NCI-H82 treated with DMSO at 0.1 percent for 48 hours (cell line): Measurements from ENCODE around the gene ARNT2.
A peak's percentile ranks its signal among the peaks of the same experiment; 100 is the strongest.

Experiments
- DNase-seq: peaks from one replicate; lab custom pipeline; 2025; ENCODE audit not compliant: unreplicated experiment; lab: John Stamatoyannopoulos, UW

ARNT2 gene

DNA sequence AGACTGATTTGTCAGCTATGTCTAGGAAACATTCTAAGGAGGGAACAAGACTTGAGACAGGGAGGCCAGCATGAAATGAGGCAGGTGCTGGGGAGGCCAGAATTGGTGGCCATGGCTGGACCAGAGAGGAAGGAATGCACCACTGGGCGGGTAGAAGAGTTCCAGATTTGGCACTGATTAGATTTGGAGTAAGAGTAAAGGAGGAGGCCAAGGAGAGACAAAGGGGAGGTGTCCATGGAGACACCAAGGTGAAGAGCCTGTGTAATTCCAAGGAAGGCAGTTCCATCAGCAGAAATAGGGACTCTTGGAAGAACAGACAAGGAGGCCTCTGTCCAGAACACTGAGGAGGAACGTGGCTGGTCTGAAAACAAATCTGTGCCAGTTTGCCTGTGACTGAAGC is 1.8 kb downstream of the ARNT2 start:
- DNase-seq = no peak

DNA sequence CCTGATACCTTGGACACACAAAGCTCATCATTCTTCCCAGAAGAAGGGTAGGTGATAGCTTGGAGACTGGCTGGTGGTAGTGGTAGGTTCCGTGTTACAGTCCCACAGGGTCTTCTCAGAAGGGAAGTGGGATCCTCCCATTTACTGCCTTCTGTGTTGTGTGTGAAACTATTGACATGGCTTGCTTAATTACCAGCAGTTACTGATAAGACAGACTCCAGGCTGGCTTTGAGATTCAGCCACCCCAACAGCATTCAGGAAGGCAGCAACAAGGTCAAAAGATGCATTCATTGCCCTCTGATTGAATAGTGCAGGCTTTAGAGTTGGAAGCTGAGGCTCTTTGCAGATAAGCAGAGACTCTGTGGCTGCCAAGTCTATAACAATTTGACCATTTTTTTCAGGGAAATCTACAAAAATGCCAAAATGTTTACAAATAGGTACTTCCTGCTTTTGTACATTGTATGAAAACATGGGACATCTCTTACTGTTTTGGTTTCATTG is 7.7 kb downstream of the ARNT2 start:
- DNase-seq = no peak

DNA sequence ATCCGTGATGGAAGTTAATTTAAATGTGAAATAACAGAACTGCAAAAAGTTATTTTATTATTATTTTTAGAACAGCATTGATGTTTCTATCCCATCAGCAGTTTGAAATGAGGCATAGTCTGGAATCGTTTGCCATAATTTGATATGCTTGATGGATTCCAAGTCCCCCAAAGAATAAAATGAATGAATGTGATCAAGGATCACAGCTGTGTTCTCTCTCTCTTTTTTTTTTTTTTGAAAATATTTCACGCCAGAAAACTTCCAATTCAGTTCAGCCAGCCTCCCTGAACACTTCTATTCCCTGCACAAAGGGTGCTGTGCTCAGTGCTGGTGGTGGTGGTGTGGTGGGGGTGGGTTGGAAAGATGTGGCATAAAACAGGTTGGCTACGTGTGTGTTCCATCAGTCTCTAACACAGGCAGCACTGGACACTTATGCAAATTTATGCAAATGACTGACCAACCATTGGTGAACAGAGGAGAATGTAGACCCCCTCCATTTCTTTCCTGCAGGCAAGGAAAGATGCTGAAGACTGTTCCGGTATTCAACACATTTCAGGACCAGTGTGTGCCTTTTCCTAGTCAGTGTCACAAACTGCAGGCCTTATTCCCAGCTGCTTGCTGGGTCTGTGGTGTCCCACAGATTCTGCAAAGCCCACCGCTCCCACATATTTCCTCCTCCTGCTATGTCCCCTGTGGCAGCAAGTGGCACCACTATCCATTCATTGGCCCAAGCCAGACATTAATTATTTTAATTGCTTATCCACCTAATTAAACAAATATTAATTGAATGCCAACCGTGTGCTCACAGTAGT is 10.6 kb downstream of the ARNT2 start:
- DNase-seq = no peak

DNA sequence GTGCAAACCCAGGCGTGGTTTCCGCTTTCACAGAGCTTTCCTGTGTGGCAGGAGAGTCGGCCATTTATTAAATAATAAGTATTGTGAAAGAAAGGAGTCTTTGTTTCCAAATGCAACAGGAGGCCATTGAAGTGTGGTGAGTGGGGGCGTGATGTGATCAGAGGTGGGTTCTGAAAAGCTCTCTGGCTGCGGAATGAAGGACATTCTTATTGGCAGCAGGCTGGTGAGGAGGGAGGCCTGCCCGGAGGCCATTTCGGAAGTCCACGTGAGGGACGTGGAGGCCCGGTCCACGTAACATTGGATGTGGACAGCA is 11.1 kb downstream of the ARNT2 start:
- no peak for DNase-seq

DNA sequence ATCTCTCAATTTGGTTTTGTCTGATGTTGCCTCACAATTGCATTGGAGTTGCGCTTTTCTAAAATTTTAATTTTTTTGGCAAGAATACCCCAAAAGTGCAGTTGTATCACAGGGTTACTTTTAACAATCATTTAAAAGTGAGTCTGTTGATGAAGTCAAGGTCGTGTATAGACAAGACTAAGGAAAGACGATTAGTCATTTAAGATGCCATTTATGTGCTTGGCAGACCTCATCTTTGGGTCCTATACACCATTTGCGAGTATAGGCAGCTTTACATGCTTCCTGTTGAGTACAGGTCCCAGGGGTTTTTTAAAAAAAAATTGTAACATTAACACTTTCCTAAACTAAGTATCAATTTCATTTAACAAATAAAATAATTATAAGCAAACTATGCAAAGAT is 12.5 kb downstream of the ARNT2 start:
- no peak for DNase-seq

DNA sequence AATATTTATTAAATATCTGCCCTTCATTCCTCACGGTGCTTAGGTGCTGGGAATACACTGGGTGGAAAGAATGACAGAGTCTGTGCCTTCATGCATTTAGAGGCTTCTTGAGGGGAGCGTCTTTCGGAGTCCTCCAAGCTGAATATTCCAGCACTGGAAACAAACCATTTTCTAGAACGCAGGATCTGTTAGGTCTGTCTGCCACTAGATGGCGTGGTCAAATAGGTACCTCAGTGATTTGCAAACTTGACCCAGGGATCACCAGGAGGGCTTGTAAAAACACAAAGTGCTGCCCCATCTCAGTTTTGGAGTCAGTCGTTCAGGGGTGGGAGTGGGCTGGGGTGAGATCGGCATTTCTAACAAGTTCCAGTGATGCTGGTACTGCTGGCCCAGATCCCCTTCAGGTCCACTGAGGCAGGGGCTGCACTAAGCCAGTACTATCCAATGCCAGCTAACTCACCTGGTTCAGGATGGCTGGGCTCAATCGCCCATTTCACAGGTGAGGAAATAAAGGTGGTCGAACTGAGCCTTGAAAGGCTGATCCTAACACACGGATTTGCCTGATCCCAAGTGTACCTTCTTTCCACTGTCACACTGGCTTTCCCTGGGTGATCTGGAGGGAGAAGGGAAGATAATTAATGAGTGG is 14.8 kb downstream of the ARNT2 start:
- peak; percentile 11 for DNase-seq

DNA sequence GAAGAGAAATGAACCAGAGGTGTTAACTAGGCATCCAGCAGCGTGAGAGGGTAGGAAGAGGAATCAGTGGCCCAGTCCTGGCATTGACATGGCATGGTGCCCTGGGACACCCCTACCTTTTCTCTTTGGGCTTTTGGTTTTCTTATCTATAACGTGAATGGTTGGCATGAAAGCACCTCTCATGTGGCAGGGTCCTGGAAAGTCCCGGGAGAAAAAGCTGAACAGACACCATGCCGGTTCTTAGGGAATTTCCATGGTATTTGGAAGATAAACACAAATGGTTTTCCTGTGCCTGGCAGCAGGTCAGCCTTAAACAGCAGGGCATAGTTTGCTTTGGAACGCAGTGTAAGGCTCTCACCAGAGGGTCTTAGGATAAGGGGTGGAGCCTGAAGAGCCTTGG is 15.4 kb downstream of the ARNT2 start:
- DNase-seq = no peak

DNA sequence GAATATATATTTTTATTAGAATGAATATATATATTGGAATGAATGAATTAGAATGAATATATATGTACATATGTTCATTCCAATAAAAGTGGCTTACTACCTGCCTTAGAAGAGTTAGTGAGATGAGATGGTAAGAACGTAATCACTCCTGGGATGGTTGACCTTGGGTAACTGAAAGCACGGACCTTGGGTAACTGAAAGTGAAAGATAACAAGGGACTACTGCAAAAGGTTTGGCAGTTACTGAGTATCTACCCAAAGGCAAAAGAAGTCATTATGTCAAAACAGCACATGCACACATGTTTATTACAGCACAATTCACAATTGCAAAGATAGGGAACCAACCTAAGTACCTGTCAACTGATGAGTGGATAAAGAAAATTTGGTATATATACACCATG is 16.5 kb downstream of the ARNT2 start:
- no peak for DNase-seq

DNA sequence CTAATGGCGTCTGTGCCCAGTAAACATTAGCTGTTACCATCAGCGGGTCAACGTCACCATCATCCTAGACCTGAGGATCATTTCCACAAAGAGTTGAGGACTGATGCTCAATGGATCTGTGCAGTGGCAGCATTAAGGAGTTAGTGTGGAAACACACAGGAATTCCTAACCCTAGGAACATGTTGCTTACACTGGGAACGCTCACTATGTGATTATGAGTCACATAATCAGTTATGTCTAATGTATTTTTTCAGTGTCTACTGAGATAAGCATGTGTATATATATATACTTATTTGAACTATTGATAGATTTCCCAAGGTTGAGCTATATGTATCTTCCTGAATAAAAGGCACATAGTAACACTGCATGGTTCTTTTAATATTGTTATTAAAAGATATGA is 19.0 kb downstream of the ARNT2 start:
- no peak for DNase-seq

DNA sequence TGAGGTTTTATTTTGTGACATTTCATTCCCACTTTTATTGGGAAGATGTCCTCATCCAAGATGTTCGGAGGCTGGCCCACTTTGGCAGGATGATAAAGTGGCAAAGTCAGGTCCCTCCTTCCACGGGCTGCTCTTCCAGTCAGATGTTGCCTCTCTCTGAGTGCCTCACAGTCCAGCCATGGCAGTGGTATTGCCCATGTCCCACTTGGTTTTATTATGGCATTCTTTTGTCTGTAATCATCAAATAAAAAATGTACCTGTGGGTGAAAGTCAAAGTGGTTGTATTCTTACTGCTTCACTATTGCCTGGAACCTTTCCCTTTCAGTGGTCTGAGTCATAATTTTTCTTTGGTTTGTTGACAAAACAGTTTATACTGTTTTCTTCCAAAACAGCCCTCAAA is 20.2 kb downstream of the ARNT2 start:
- DNase-seq = no peak

DNA sequence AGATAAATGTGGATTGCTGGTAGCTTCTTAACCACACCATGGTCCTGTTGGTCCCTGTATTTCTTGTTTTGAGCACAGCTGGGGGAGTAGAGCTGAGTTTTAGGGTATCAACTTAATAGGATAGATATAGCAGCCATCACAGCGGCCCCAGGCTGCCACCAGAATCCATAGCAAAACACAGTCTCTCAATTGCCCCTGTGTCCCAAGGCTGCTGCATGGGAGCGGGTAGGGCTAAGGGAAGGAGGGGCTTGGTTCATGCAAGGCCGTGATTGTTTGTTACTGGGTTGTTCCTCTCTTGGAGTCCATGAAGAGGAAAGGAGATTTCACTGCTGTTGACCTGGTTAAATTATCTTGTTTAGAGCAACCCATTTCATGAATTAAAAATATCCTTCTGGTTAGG is 22.1 kb downstream of the ARNT2 start:
- DNase-seq = no peak

DNA sequence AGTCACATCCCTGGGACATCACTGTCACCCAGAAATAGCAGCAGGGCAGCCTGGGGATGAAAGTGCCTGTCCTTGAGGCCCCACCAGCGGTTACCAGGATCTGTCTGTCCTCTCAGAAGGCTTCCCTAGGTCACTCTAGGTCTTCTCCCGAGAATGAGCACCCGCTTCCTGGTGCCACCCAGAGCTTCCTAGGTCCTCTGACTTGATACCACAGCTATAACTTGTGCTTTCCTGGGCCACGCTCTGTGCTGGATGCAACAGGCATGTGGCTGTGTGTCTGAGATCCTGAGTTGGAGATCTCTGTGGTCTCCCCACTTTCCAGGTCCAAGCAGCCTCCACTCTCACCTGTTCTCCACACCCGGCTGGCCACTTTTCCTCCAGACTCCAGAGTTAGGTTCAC is 25.8 kb downstream of the ARNT2 start:
- DNase-seq = no peak

DNA sequence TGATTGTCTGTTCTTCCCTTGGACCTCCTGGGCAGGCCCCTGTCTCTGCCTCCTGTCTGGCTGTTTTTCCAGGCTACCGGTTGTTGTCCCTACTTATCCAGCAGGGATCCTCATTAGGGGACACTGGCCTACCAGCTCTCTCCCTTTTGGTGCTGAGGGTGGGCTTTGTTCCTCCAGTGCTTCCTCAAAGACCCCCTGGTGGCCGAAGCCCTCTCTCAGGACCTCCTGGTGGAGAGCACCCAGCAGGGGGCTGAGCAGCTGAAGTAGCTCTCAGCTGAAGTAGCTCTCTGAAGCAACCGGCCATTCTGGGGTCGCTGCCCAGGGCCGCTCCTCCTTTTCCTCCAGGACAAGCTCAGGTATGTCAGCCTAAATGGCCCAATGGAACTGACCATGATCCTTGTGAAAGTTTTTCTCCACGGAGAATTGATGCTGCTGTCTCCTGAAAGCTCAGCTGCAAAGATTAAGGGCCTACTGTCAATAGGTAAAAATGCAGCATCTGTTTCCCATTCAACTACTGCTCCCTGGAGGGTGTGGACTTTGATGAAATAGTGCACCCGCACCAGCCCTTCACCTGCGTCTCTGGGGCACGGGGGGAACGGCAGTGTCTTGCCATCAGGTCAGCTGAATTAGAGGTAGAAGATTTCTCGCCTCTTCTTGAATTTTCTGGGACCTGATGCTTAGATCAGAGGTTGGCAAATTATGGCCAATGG is 27.6 kb downstream of the ARNT2 start:
- DNase-seq = no peak

DNA sequence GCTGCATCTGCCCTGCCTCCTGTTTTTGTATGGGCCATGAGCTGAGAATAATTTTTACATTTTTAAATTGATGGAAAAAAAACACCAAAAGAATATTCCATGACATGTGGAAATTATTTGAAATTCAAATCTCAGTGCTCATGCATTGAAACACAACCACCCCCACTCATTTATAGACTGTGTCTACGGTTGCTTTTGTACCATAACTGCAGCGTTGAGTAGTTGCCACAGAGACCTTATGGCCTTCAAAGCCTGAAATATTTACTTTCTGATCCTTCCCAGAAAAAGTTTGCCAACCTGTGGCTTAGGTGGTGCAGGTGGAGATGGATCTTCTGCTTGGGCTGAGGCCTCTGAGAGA is 28.1 kb downstream of the ARNT2 start:
- no peak for DNase-seq

DNA sequence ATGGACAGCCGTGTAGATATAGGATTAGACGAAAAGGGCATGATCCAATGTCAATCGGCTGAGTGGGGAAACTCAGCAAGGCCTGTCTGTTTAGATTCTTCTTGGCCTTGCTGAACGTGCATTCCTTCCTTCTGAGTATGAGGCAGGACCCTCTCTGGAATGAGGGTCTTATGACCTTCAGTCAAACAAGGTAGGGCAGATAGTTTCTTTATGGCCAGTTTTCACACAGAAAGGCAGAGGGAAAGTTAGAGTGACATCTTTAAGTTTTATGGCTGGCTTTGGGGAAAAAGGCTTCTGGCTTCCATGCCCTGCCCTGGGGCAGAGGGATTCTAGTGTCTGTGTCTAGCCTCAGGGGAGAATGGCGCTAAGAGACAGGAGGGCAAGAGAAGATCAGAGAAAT is 29.7 kb downstream of the ARNT2 start:
- DNase-seq = no peak

DNA sequence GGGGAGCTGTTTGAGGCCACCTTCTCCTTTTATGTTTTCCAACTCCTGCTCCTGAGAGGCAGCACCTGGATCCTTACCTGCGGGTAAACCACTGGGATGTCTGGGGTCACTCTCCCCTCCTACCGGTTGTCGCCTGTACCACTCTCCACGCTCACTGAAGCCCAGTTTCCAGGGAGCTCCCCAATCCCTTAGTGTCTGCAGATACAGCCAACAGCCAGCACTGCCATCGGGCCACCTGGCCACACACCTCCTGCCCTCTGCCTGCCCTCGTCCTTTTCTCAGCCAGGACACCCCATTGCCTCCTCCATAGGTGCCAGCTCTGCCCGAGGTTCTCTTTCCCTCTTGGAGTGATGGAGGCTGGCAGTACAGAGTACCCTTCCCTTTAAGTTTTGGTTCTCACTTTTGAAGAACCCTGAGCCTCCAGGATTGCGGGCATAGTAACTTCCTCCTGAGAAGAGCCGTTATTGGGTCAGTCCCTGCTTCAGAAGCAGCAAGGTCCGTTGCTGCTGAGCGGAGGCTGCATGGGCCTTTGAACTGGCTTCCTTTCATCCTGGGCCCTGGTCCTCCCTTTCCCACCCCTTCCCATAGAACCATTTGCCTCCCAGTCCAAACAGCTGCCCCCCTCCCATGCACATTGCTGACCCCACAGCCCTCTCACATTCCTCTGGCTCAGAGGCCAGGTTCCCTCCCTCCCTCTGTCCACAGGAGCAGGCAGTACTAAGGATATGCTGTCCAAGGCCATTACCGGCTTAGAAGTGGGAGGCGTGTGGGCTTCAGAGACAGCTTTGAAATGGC is 30.9 kb downstream of the ARNT2 start:
- no peak for DNase-seq

DNA sequence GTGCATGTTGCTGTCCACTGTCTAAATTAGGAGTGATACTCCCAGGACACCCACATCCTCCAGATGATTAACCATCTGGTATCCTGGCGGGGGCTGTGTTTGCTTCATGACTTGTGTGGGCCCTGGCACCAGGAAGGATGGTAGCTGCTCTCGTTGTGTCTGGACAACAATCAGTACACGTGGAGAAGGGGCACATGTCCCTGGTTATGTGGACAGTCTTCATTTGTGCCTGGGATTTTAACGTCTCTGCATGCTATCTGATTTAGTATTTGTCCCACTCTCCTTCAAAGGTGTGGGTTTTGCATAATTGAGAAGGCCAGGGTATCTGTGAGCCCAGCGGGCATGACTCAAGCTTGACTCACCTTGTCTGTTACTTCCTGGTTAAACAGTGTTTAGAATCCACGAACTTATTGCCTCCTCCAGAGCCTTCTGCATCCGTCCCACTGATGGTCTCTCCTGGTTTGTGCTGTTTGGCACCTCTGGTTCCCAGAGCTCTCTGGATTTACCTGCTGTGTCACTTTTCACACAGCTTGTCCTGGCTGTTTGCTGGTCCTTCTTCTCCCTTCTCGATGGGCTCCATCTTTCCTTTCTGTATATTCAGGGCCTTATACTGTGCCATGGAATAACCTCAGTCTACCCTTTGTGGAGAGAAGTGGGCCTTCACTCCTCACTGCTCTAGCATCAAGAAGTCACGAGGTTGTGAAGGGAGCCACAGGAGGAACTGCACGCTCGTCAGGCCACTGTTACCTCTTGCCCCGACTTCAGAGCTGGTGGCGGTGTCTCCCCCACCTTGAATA is 32.5 kb downstream of the ARNT2 start:
- DNase-seq = no peak

DNA sequence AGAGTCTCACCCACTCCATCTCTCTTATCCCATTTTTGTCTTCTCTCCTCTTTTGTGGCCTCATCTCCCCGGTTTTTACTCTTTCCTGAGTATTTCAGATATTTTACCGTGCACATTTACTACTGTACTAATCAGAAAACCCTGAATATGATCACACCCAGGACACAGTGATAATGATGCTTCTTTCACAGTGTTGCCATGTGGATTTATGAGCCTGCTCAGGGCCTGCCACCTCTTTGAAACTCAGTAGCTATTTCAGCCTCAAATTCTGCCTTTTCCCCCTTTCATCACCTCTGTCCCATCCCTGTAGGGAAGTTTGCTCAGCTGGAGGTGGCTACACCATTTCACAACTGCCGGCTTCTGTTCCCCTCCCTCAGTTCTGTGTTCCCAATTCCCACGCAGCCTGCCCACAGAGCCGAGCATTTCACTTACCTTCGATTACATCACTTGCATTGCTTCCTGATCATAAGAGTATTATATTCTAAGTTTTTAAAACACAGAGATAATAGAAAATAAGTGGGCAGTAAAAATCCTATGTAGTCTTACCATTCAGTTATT is 33.2 kb downstream of the ARNT2 start:
- no peak for DNase-seq

DNA sequence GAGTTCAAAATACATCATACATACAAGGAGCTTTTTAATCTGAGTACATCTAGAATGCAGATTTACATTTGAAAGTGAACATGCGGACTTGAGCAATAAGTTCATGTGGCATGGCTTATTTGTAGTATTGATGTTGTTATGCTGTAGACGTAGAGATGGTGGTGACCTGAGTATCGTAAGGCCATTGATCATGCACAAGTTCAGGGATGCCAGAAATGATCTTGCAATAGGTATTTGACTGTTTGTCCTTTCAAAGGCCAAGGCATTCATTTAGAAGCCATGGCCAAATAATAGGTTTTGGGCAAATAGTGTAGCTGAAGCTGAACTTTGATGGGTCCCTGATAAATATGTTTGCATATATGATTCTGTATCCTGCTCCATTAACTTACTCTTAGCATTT is 35.0 kb downstream of the ARNT2 start:
- DNase-seq = no peak

DNA sequence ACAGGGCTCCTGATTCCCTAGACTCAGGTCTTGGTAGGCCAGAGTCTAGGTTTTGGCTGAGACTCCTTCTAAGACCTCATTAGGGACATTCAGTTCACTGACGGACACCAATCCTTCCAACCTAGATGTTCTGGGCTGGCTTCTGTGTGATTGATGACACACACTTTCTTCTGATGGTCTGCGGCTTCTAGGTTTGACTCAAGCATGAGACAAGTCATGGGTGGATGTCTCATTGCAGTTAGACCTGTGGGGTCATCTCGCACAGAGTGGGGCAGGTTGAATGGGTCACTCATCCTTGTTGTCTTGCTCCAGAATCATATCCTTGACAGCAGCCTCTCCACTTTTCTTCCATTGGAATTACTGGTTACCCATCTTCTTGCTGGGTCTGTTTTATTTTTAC is 35.8 kb downstream of the ARNT2 start:
- no peak for DNase-seq
